ENCODE measurements around the gene DLG1.
"Not testable (repeated sequence)": the region's sequence is repeated elsewhere in the genome, so short reads cannot be mapped to it uniquely, and the experiment has no call there.

Gene DLG1

GRCh38 chr3:197104738-197105137, 193.7 kb downstream of the DLG1 start:
- no peak for DNase-seq (ENCODE audit: low read depth in 2 of 2)

- DNase-seq (ENCODE audit: low read depth in 2 of 2): no peak
Observed at GRCh38 chr3:197103766-197104165, 194.6 kb downstream of the DLG1 start.

DNA sequence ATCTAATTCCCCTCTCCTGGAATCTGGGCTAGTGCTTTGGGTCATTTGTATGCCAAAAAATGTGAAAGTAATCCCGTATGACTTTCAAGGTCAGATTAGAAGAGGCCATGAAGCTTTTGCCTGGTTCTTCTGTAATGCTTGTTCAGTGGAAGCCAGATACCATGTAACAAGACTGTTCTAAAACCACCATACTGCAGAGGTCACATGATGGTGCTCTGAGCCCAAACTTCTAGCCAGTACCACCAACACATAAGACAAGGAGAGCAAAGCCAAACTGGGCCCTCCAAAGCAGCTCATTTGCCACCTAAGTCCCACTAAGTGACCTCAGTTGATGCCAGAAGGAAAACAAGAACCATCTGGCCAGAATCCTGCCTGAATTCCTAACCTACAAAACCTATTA, 204.5 kb downstream of the DLG1 start:
- no peak for DNase-seq (ENCODE audit: low read depth in 2 of 2)

GRCh38 chr3:197088370-197088769, 210.0 kb downstream of the DLG1 start:
- no peak for DNase-seq (ENCODE audit: low read depth in 2 of 2)

DNA sequence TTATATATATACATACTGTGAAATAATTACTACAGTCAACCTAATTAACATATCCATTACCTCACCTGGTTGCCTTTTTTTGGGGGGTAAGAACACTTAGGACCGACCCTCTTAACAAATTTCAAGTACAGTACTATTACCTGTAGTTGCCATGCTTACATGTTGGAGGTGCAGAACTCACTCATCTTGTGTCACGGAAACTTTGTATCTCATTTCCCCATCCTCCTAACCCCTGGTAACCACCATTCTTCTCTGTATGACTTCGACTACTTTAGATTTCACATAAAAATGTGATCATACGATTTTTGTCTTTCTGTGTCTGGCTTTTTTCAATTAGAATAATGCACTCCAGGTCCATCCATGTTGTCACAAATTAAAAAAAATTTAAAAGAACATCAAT, 213.3 kb downstream of the DLG1 start:
- DNase-seq (ENCODE audit: low read depth in 2 of 2): no peak

GRCh38 chr3:197083486-197083885, 214.9 kb downstream of the DLG1 start:
- DNase-seq (ENCODE audit: low read depth in 2 of 2): no peak

DNA sequence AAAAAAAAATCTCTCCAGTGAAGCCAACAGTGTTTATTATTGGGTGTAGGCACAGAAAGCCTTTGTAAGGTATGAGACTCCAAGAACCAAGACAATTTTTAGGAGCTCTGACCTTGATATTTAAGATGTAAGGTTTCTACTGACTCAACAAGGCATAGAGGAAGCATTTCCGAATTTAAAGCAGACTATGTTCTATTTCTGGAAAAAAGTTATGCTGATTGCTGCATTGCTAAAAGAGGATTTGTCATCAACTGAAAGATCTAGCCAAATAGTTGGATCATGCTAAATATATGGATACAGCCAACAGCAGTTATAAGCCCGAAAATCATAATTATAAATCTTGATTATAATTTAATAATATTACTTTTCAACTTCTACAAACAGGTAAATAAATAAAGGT, 215.5 kb downstream of the DLG1 start:
- no peak for DNase-seq (ENCODE audit: low read depth in 2 of 2)

DNA sequence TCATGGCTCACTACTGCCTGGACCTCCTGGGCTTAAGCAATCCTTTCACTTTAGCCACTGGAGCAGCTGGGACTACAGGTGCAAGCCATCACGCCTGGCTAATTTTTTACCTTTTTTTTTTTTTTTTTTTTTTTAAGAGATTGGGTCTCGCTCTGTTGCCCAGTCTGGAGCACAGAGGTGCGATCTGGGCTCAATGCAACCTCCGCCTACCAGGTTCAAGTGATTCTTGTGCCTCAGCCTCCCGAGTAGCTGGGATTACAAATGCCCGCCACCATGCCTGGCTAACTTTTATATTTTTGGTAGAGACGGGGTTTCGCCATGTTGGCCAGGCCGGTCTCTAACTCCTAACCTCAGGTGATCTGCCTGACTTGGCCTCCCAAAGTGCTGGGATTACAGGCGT, 218.1 kb downstream of the DLG1 start:
- DNase-seq (ENCODE audit: low read depth in 2 of 2): no peak

DNA sequence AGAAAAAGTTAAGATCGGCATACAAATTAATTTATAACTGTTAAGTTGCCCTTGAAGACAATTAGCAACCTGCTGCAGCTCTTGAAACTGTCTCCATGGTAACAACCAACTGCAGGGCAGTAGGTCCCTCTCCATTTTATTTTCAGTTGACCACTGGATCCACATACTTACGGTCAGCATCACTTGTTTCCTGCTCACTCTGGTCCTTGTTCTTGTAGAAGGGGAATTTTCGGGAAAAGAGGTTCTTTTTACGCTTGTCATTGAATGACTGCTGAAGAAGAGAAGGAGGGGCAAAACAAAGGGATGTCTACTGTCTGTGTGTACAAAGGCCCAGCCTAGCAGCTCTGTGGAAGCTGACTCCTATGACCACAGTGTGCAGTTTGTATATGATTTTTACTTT, 222.0 kb downstream of the DLG1 start:
- DNase-seq (ENCODE audit: low read depth in 2 of 2): no peak

- no peak for DNase-seq (ENCODE audit: low read depth in 2 of 2)
Observed at GRCh38 chr3:197068077-197068476, 230.3 kb downstream of the DLG1 start.

DNA sequence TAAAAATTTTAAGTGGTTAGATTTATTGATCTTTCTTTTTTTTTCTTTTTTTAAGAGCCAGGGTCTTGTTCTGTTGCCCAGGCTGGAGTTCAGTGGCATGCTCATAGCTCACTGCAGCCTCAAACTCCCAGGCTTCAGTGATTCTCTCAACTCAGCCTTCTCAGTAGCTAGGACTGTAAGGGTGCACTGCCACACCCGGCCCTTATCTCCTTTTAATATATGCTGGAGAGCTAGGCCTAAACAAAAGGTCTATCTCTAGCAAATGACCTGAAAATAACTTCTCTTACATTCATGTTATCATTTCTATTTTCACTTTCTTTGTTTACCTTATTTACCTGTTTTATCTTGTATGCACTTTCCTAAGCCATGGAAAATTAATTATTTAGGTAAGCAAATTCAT, 233.6 kb downstream of the DLG1 start:
- no peak for DNase-seq (ENCODE audit: low read depth in 2 of 2)

DNA sequence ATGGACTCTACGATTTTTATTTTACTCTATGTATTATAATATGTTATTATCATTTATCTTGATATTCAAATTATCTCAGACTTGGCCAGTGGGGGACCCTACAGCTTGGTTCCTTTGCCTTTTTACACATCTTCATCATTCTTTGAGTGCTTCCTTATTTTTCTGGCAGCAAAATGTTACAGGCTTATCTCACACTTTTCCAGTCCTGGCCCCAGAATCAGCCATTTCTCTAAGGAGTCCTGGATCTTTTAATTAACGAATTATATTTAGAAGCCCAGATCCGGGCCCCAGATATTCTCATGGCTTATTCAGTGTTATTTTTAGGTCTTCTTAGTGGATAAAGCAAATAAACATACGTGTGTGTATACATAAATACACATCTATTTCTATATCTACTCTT, 236.0 kb downstream of the DLG1 start:
- DNase-seq (ENCODE audit: low read depth in 2 of 2): no peak

DNA sequence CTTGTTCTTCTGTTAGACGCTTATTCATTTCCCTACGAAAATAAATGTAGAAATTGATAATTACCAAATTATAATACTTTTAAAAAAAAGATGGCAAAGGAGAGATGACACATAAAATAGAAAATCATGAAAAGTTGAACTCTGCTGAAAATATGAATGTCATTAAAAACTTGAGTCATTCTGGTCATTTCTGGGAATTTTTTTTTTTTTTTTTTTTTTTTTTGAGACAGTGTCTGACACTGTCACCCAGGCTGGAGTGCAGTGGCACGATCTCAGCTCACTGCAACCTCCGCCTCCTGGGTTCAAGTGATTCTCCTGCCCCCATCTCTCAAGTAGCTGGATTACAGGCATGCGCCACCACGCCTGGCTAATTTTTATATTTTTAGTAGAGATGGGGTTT, 246.8 kb downstream of the DLG1 start:
- DNase-seq (ENCODE audit: low read depth in 2 of 2): not testable (repeated sequence)

- no peak for DNase-seq (ENCODE audit: low read depth in 2 of 2)
Observed at GRCh38 chr3:197050511-197050910, 247.9 kb downstream of the DLG1 start.

- no peak for DNase-seq (ENCODE audit: low read depth in 2 of 2)
Observed at GRCh38 chr3:197042539-197042938, 255.9 kb downstream of the DLG1 start.

- DNase-seq (ENCODE audit: low read depth in 2 of 2): no peak
Observed at GRCh38 chr3:197041875-197042488, 256.4 kb downstream of the DLG1 start.

DNA sequence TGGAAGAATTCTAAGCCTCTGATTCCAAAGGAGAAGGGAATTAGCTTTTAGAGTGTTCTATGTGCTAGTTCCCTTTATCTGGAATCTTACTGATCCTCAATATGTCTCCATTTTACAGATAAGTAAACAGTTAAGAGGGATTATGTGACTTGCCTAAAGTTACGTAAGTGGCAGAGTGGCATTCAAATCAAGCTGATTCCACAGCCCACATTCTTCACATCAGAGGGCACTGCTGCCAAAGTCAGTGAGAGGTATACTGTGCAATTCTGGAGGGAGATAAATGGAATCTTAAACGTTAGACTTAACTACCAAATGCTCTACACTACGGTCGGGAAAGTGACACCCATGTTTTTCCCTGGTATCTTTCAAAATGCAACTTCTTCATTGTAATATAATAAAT, 257.8 kb downstream of the DLG1 start:
- DNase-seq (ENCODE audit: low read depth in 2 of 2): no peak

DNA sequence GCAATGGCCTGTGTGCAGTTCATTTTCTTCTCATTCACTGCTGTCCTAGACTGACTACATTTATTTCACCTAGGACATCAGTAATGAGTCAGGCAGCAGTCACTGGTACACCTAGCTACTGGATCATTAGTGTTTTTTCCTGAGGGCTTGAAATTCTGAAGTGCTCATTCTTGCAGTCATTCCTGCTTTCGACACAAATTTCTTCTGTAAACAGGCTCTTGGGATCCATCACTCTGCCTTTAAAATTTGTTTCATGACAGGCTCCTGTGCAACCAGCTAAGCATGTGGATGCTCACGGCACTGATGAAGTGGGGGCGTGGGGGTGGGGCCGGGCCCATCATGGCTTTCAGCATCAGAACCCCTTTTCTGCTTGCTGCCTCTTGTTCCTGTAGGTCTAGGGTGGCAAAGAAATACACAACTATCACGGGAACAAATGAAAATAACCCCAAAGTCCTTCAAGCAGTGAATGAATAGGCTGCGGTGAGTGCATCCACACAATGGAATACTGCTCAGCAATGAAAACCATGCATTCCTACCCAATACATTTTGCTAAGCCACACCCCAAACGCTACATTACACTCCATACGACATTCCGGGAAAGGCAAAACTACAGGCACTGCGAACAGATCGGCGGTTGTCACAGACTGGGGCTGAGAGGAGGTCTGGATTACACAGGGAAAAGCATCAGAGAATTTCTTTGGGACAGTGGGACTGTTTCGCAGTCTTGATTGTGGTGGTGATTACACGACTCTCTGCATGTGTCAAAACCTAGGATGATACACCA, 259.5 kb downstream of the DLG1 start:
- DNase-seq (ENCODE audit: low read depth in 2 of 2): no peak

- DNase-seq (ENCODE audit: low read depth in 2 of 2): no peak
Observed at GRCh38 chr3:197035577-197035976, 262.8 kb downstream of the DLG1 start.

DNA sequence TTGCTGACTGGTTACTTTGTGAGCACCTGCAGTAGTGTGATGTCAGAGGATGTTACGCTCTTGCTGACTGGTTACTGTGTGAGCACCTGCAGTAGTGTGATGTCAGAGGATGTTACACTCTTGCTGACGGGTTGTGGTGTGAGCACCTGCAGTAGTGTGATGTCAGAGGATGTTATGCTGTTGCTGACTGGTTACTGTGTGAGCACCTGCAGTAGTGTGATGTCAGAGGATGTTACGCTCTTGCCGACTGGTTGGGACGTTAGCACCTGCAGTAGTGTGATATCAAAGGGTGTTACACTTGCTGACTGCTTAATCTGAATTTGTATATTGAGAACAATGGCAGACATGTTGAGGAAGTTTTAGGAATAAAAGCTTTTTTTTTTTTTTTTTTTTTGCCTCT, 263.6 kb downstream of the DLG1 start:
- not testable (repeated sequence) for DNase-seq (ENCODE audit: low read depth in 2 of 2)

DNA sequence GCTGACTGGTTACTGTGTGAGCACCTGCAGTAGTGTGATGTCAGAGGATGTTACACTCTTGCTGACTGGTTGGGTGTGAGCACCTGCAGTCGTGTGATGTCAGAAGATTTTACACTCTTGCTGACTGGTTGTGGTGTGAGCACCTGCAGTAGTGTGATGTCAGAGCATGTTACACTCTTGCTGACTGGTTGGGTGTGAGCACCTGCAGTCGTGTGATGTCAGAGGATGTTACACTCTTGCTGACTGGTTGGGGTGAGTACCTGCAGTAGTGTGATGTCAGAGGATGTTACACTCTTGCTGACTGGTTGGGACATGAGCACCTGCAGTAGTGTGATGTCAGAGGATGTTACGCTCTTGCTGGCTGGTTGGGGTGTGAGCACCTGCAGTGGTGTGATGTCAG, 264.6 kb downstream of the DLG1 start:
- not testable (repeated sequence) for DNase-seq (ENCODE audit: low read depth in 2 of 2)

GRCh38 chr3:197031315-197032285, 266.8 kb downstream of the DLG1 start:
- no peak for DNase-seq (ENCODE audit: low read depth in 2 of 2)
